CD4-positive, alpha-beta T cell treated with Interleukin-17A for 1 hour (primary cell): ENCODE results near the gene RAB36.

ENCODE experiments used
- DNase-seq: peaks from one replicate; pipeline ENCODE4 v3.0.0-alpha.2; 2020

The RAB36 gene

DNA sequence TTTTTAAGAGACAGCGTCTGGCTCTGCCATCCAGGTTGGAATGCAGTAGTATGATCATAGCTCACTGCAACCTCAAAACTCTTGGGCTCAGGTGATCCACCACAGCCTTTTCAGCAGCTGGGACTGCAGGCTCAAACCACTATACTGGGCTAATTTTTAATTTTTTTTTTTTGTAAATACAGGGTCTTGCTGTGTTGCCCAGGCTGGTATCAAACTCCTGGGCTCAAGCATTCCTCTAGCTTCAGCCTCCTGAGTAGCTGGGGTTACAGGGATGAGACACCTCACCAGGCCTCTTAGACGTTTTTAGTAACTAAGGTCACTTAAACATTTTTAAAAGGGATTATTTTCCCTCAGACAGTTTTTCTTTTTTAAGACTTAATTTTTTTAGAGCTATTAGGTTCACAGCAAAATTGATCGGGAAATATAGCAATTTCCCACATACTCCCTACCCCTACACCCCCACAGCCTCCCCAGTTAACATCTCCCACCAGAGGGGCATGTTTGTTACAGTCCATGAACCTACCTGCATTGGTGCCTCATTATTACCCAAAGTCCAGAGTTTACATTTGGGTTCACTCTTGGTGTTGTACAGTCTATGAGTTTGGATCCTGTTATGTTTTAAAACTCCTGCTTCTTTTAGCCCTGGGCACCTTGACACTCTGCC, 39.0 kb downstream of the RAB36 start:
- no peak for DNase-seq

DNA sequence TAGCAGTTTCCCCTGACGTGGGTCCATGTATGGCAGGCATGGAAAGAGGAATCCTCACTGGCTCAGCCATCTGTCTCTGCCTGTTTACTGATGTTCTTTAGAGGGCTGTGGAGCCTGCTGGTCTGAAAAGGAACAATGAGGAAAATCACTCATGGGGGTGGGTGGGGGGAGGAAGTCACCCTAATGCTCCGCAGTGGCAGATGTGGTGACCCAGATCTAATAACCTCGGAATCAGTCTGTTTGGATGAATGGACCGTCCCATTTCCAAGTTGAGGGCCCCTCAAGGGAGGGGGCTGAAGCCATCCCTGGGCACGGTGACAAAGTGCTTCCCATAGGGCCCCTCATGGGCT, 39.5 kb downstream of the RAB36 start:
- DNase-seq = no peak

DNA sequence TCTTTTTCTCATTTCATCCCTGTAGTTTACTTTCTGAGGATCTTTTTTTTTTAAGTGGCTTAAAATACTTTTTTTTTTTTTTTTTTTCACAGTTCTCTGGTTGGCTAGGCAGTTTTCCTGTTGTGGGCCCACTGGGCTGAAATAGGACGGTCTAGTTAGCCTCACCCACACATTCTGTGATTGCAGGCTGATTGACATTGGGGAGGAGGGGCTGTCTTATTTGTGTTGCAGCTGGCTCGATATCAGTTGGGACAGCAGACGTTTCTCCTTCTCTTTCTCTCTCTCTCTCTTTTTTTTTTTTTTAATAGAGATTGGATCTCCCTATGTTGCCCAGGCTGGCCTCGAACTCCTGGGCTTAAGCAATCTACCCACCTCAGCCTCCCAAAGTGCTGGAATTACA, 41.9 kb downstream of the RAB36 start:
- DNase-seq = no peak

DNA sequence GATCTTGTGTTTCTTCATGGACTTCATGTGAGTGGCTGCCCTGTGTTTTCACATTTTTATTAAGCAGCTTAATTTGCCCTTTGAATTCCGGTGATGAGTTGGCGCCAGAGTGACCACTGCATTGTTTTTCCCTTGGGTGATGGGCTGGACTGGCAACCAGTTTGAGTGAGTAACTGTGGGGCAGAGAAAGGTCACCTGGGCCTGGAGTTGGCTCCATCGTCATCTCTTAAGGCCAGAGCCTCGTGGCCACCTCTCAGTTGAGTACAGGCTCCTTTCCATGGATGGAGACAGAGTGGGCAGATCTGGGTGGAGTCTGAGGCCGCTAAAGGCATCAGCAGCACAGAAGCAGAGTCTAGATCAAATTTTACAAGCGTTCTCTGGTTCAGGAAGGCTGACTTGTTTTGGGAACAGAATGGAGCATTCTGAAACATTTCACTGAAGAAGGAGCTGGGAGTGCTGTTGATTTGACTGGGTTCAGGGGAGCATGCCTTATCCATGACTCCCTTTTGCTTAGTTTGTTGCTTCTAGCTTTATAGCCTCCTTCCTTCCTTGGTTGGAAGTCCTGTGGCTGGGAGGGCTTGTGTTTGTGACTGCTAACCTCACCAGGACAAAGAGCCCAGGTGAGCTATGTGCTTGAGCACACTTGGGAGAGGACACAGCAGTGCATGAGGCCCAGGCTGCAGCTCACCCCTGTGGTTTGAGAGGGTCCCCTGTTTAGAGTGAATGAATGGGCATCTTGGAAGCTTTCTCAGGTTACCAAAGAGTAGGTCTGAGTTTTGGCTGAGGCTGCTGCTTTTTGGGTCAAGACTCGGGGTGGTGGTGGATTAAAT, 42.8 kb downstream of the RAB36 start:
- no peak for DNase-seq

DNA sequence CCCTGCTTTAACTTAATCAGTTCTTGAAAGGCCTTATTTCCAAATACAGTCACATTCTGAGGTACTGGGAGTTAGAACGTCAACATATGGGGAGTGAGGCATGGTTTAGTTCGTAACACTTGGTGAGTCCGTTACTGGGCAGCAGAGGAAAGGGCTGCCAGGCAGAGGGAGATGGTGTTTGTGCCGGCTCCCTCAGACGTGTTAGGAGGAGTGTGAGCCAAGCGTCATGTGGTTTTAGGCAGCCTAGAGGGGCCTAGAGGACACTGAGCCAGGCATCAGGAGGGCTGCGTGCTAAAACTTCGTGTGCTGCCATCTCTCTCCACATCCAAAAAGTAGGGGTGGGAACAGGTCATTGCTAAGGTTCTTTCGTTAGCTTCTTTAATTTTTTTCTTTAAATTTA, 45.2 kb downstream of the RAB36 start:
- DNase-seq = no peak

GRCh38 chr22:23192133-23192532, 46.9 kb downstream of the RAB36 start:
- no peak for DNase-seq

GRCh38 chr22:23192558-23192957, 47.3 kb downstream of the RAB36 start:
- no peak for DNase-seq

DNA sequence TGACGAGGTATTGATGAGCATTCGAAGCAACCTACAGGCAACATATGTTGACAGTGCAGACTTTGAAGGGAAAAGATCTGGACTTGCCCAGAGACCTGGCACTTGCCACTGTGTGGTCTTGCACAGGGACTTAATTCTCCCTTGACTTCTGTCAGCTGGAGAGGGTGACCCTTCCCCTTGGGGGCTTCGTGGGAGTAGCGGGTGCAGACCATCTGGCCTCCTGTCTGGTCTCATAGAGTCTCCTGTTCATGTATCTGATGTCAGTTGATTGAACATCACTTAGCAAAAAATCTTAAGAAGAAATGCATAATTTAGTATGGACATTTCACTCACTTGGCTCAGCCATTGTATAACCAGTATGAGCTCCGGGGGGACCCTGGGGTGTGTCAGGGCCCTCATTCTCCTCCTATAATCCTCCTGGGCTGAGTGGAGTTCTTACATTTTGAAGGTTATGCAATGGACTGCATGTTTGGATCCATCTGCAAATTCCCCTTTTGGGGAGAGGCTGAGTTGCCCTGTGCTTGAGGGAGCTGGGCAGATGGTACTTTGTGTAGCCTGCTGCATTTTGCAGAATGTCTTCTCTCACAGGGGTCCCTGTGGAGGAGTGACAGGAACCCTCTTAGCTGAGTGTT, 48.0 kb downstream of the RAB36 start:
- DNase-seq = no peak

GRCh38 chr22:23193882-23194281, 48.6 kb downstream of the RAB36 start:
- no peak for DNase-seq

DNA sequence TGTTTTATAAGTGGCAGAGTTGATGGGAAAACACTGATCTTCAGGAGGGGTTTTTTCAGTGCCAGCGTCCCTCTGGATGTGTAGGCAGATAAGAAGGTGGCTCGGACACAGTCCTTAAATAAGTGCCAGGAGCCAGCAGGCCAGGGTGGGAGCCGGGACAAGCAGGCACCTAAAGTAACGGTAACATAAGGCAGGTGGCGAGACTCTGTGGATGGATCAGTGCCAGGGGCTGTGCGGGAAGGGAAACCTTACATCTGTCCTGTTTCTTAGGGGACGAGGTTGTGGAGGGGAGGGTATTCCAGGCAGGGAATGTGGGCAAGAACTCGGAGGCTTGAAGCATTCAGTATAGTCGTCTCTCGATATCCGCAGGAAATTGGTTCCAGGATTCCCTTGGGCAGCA, 50.9 kb downstream of the RAB36 start:
- no peak for DNase-seq

- no peak for DNase-seq
These were observed 52.6 kb downstream of the RAB36 start for GRCh38 chr22:23197836-23198235.

- DNase-seq = no peak
These were observed 53.9 kb downstream of the RAB36 start for GRCh38 chr22:23199159-23199558.

DNA sequence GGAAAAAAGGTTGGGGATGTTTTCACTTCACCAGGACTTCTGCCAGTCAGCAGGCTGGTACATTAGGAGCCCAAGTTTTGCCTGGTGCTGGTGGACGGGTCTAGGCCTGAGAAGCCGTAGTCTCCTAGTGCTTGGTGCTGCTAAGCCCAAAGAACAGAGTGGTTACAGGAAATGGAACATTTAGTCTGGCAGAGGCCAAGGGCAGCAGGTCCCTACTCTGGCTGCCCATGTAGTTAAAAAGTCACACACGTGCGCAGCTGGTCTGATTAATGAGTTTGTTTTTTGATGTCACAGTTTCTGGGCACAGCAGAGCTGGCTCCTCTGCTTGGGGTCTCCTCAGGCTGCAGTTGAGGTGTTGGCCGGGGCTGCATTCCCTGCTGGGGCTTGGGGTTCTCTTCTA, 55.6 kb downstream of the RAB36 start:
- no peak for DNase-seq

DNA sequence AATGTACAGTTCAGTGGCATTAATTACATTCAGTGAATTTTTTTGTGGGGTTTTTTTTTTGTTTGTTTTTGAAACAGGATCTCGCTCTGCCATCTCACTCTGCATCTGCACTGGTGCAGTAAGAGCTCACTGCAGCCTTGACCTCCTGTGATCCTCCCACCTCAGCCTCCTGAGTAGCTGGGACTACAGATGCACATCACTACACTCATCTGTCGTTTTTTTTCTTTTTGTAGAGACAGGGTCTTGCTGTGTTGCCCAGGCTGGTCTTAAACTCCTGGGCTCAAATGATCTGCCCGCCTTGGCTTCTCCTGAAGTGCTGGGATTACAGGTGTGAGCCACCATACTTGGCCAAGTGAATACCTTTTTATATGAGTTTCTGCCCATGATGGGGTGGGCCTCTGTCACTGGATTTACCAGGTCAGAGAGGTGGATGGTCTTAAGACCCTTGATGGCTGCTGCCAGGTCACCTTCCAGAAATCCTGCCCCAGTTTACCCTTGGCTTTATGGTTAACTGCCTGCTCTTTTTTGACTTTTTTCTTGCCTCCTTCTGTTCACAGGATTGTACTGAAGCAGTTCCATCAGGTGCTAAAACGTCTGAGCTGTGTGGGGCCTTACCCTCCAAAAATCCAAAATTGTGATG, 57.7 kb downstream of the RAB36 start:
- no peak for DNase-seq

GRCh38 chr22:23203452-23204124, 58.3 kb downstream of the RAB36 start:
- DNase-seq = no peak

- DNase-seq = no peak
These were observed 58.8 kb downstream of the RAB36 start for GRCh38 chr22:23204125-23204488.

DNA sequence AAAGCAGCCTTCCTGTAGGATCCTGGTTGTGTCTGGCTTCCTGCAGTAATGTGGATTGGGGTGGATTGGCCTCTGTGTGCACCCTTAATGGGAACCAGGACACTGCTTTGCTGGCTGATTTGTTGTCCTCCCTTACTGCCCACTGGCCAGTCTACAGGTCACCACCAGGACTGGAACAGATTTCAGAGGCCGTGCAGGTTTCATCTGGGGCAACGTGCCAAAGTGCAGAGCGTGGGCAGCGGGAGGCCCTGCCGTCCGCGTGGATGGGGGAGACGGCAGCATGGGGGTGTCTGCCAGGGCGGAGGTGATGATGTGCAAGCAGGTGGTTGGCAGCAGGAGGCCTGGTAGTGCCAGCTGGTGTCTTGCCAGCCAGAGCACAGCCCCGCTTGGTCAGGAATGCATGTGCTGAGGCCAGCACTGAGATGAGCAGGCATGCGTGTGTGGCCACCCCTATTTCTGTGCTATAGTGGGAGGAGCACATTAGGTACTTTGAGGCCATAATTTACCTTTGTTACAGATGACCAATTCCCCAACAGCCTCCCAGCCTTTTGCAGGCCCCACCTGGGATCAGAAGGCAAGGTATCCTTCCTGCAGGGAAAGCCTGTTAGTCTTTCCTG, 59.4 kb downstream of the RAB36 start:
- no peak for DNase-seq

- DNase-seq = no peak
These were observed 60.2 kb downstream of the RAB36 start for GRCh38 chr22:23205339-23206049.

DNA sequence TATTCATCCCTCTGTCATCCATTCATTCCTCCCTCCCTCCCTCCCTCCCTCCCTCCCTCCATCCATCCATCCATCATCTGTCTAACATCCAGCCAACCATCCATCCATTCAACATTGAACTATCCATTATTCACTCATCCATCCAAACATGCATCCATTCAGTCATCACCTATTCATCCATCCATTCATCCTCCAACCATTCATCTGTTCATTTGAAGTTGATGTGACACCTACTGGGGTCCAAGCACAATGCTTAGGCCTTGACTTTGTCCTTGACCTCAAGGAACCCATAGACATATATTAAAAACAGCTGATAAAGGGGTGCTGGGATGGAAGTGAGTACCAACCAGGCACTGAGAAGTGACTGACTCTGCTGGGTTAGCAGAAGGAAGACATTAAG, 61.6 kb downstream of the RAB36 start:
- DNase-seq = no peak

- no peak for DNase-seq
These were observed 62.6 kb downstream of the RAB36 start for GRCh38 chr22:23207729-23208393.

- DNase-seq = no peak
These were observed 65.3 kb downstream of the RAB36 start for GRCh38 chr22:23210428-23211170.
